Measurements from ENCODE around the gene NGEF.

- TF ChIP-seq CTCF (IDR thresholded peaks at IDR 0.05; ENCODE audit: insufficient read depth, low read depth, low read length) (no peak), EZH2 (IDR thresholded peaks at IDR 0.05; ENCODE audit: insufficient read depth, low read length) (no peak)
Observed at GRCh38 chr2:233047206-233047605, 34.1 kb upstream of the NGEF start.
